Panc1 (cell line): ENCODE results near the gene IRX5. TPM values are rescaled to one million over a fixed set of nuclear protein-coding genes. Genes with fewer than 3 reads are reported as not detected.

Experiments used
- ATAC-seq: fragments of 200-7000 bp; cut with Tn5 transposase; 2 replicates; pipeline ENCODE4 v1.9.1; 2020; ENCODE audit warnings: mild to moderate bottlenecking, moderate library complexity
- BruUV-seq: library from RNA; stranded (reverse); fragments of 400-500 nt; replicated peaks from 2 replicates; lab custom pipeline; 2021; lab: Mats Ljungman, UMichigan
- CTCF ChIA-PET: fragments of 300-600 bp; sonication (Branson Sonifier 250); formaldehyde crosslinking; loops from one replicate; lab custom pipeline; 2022; ENCODE audit warnings: antibody characterized with exemption; lab: Charles Lee
- POLR2A ChIA-PET: fragments of 300-600 bp; sonication (Branson Sonifier 250); formaldehyde crosslinking; loops from one replicate; lab custom pipeline; 2022; ENCODE audit warnings: antibody characterized with exemption; lab: Charles Lee
- DNase-seq: peaks from one replicate; pipeline ENCODE4 v3.0.0-alpha.2; 2010; ENCODE audit warnings: low read depth, low spot score
- H3K27ac ChIP-seq: 2 replicates; pipeline ENCODE4 v1.5.1; 2011; ENCODE audit warnings: mild to moderate bottlenecking, low read length, inconsistent platforms
- H3K27me3 ChIP-seq: fragments of 200-500 bp; sonication (Bioruptor generic); 2 replicates; pipeline ENCODE4 v1.6.0; 2014; ENCODE audit warnings: low read length, inconsistent platforms; ENCODE audit not compliant: control insufficient read depth, insufficient read depth
- H3K36me3 ChIP-seq: fragments of 200-500 bp; sonication (Bioruptor generic); 2 replicates; pipeline ENCODE4 v1.5.1; 2014; ENCODE audit warnings: inconsistent platforms, mild to moderate bottlenecking, low read length, moderate library complexity; ENCODE audit not compliant: control insufficient read depth, insufficient read depth
- H3K4me1 ChIP-seq: 2 replicates; pipeline ENCODE4 v1.5.1; 2011; ENCODE audit warnings: inconsistent platforms, mild to moderate bottlenecking, low read length, moderate library complexity; ENCODE audit not compliant: control insufficient read depth, insufficient read depth
- H3K4me3 ChIP-seq, 2 experiments: 2 replicates each; pipeline ENCODE4 v1.5.1; 2011 to 2012; ENCODE audit warnings: low read depth in 2 of 2, low read length in 2 of 2, mild to moderate bottlenecking in 2 of 2, inconsistent platforms in 1 of 2, moderate library complexity in 1 of 2
- H3K9me3 ChIP-seq: fragments of 200-500 bp; sonication (Bioruptor generic); 2 replicates; pipeline ENCODE4 v1.5.1; 2014; ENCODE audit warnings: low read depth, mild to moderate bottlenecking, inconsistent platforms, low read length, moderate library complexity; ENCODE audit not compliant: control insufficient read depth, insufficient read depth
- POLR2AphosphoS5 ChIP-seq: IDR thresholded peaks from 2 replicates; pipeline ENCODE4 v1.6.1; 2012; ENCODE audit warnings: mild to moderate bottlenecking, low read depth, low read length, moderate library complexity
- SIN3A ChIP-seq: IDR thresholded peaks from 2 replicates; pipeline ENCODE4 v1.6.1; 2012; ENCODE audit warnings: low read depth, mild to moderate bottlenecking, low read length, moderate library complexity, borderline replicate concordance; ENCODE audit not compliant: insufficient read depth
- TCF7L2 ChIP-seq: IDR thresholded peaks from 2 replicates; pipeline ENCODE4 v1.6.1; 2011; ENCODE audit warnings: mild to moderate bottlenecking, low read depth, low read length, inconsistent platforms
- in situ Hi-C: cut with HindIII; loops from 2 replicates; pipeline ENCODE4 v1.10.0; 2016; ENCODE audit warnings: low sequenced_read_pairs, low pct_unique_long_range_greater_than_20kb
- intact Hi-C: fragments of 100-400 bp; cut with micrococcal nuclease; formaldehyde crosslinking; loops from one replicate; pipeline ENCODE4 v1.10.0; 2022; ENCODE audit not compliant: unreplicated experiment
- total RNA-seq: library from RNA; stranded (reverse); gene quantifications from one replicate; pipeline ENCODE4 v1.2.1, GENCODE V29; 2021; ENCODE audit not compliant: unreplicated experiment
- TF ChIP-seq, protein P1 (sequence below): fragments of 450-650 bp; IDR thresholded peaks from 2 replicates; pipeline ENCODE4 v1.5.1; 2017; ENCODE audit warnings: mild to moderate bottlenecking
- TF ChIP-seq, protein P2 (sequence below), 2 experiments: IDR thresholded peaks; 2 replicates each; pipeline ENCODE4 v1.6.1; 2011 to 2012; ENCODE audit warnings: low read depth in 2 of 2, control low read depth in 1 of 2, low read length in 1 of 2, mild to moderate bottlenecking in 1 of 2, moderate library complexity in 1 of 2; ENCODE audit not compliant: insufficient read depth in 1 of 2

IRX5 gene
- total RNA-seq, 1 experiment from 2014 or later, result 2.7 TPM

DNA sequence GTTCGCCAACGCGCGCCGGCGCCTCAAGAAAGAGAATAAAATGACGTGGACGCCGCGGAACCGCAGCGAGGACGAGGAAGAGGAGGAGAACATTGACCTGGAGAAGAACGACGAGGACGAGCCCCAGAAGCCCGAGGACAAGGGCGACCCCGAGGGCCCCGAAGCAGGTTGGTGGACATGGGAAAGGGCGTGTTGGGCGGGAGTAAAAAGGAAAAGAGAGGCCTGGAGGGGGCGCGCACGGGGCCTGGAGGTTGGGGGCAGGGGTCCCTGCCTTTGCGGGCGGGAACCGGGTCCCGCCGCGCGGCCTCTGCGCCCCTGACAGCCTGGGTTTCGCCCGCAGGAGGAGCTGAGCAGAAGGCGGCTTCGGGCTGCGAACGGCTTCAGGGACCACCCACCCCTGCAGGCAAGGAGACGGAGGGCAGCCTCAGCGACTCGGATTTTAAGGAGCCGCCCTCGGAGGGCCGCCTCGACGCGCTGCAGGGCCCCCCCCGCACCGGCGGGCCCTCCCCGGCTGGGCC lies 2.1 kb downstream of the IRX5 start:
- CTCF ChIA-PET, result no interaction called here
- POLR2A ChIA-PET, result no interaction called here
- DNase-seq, result no peak
- in situ Hi-C loops, result no loop called here
- Histone ChIP-seq H3K27ac (no peak overlapping the region), H3K27me3 (no peaks in the 10 kb centered on the region), H3K36me3 (no peaks in the 10 kb centered on the region), H3K4me1 (no peaks in the 10 kb centered on the region), H3K9me3 (no peaks in the 10 kb centered on the region), H3K4me3 (no peak overlapping the region)
- BruUV-seq, result no TSS peak
- intact Hi-C loops, result loop anchor here (5.0 kb wide), 1 partner anchor 325 kb away; no protein-coding TSS in a partner anchor
- ATAC-seq, result no peak
- TF ChIP-seq POLR2AphosphoS5 (no peak), TCF7L2 (no peak)

DNA sequence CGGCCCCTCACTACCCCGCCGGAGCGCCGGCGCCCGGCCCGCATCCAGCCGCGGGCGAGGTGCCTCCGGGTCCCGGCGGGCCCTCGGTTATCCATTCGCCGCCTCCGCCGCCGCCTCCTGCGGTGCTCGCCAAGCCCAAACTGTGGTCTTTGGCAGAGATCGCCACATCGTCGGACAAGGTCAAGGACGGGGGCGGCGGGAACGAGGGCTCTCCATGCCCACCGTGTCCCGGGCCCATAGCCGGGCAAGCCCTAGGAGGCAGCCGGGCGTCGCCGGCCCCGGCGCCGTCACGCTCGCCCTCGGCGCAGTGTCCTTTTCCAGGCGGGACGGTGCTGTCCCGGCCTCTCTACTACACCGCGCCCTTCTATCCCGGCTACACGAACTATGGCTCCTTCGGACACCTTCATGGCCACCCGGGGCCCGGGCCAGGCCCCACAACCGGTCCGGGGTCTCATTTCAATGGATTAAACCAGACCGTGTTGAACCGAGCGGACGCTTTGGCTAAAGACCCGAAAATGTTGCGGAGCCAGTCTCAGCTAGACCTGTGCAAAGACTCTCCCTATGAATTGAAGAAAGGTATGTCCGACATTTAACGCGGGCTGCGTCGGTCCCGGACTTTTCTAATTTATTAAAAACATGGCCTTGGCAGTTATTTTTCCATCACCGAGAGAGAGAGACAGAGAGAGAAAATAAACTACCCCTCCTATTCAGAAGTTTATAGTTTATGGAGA lies 2.8 kb downstream of the IRX5 start:
- ATAC-seq, result no peak
- intact Hi-C loops, result loop anchor here (5.0 kb wide), 1 partner anchor 324 kb away; no protein-coding TSS in a partner anchor
- H3K27ac ChIP-seq, result no peak overlapping the region
- no peak overlapping the region for H3K4me3 ChIP-seq
- DNase-seq, result no peak
- ChIA-PET CTCF (no interaction called here), POLR2A (no interaction called here)
- no peaks in the 10 kb centered on the region for H3K9me3 ChIP-seq
- TF ChIP-seq, protein P1, sequence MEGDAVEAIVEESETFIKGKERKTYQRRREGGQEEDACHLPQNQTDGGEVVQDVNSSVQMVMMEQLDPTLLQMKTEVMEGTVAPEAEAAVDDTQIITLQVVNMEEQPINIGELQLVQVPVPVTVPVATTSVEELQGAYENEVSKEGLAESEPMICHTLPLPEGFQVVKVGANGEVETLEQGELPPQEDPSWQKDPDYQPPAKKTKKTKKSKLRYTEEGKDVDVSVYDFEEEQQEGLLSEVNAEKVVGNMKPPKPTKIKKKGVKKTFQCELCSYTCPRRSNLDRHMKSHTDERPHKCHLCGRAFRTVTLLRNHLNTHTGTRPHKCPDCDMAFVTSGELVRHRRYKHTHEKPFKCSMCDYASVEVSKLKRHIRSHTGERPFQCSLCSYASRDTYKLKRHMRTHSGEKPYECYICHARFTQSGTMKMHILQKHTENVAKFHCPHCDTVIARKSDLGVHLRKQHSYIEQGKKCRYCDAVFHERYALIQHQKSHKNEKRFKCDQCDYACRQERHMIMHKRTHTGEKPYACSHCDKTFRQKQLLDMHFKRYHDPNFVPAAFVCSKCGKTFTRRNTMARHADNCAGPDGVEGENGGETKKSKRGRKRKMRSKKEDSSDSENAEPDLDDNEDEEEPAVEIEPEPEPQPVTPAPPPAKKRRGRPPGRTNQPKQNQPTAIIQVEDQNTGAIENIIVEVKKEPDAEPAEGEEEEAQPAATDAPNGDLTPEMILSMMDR, result no peak
- no peak for TF ChIP-seq SIN3A
- no peak for TF ChIP-seq TCF7L2
- TF ChIP-seq POLR2AphosphoS5, result no peak
- TF ChIP-seq, protein P2, sequence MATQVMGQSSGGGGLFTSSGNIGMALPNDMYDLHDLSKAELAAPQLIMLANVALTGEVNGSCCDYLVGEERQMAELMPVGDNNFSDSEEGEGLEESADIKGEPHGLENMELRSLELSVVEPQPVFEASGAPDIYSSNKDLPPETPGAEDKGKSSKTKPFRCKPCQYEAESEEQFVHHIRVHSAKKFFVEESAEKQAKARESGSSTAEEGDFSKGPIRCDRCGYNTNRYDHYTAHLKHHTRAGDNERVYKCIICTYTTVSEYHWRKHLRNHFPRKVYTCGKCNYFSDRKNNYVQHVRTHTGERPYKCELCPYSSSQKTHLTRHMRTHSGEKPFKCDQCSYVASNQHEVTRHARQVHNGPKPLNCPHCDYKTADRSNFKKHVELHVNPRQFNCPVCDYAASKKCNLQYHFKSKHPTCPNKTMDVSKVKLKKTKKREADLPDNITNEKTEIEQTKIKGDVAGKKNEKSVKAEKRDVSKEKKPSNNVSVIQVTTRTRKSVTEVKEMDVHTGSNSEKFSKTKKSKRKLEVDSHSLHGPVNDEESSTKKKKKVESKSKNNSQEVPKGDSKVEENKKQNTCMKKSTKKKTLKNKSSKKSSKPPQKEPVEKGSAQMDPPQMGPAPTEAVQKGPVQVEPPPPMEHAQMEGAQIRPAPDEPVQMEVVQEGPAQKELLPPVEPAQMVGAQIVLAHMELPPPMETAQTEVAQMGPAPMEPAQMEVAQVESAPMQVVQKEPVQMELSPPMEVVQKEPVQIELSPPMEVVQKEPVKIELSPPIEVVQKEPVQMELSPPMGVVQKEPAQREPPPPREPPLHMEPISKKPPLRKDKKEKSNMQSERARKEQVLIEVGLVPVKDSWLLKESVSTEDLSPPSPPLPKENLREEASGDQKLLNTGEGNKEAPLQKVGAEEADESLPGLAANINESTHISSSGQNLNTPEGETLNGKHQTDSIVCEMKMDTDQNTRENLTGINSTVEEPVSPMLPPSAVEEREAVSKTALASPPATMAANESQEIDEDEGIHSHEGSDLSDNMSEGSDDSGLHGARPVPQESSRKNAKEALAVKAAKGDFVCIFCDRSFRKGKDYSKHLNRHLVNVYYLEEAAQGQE (IDR thresholded peaks at IDR 0.05; ENCODE audit: insufficient read depth in 1 of 2, low read depth in 2 of 2, low read length in 1 of 2), result no peak
- no peaks in the 10 kb centered on the region for H3K4me1 ChIP-seq
- in situ Hi-C loops, result no loop called here
- BruUV-seq, result no TSS peak
- H3K27me3 ChIP-seq, result no peaks in the 10 kb centered on the region
- no peaks in the 10 kb centered on the region for H3K36me3 ChIP-seq
